DOHH2 (cell line): ENCODE measurements around the gene MYLIP.

Experiments
- H3F3A ChIP-seq: fragments of 200-600 bp; sonication (generic), shearing (Covaris generic); 2 replicates; pipeline ENCODE4 v1.6.0; 2016; ENCODE audit warnings: antibody characterized with exemption, mild to moderate bottlenecking; ENCODE audit not compliant: control insufficient read depth, insufficient read depth
- H3K27ac ChIP-seq: fragments of 200-600 bp; sonication (generic); 2 replicates; pipeline ENCODE4 v1.5.1; 2014; ENCODE audit warnings: low read depth, mild to moderate bottlenecking, low read length, moderate library complexity
- H3K27me3 ChIP-seq: fragments of 200-600 bp; sonication (generic); 2 replicates; pipeline ENCODE4 v1.6.1; 2014; ENCODE audit warnings: mild to moderate bottlenecking, low read length, mixed read lengths; ENCODE audit not compliant: control insufficient read depth
- H3K36me3 ChIP-seq: fragments of 200-600 bp; sonication (generic); 2 replicates; pipeline ENCODE4 v1.6.1; 2014; ENCODE audit warnings: mild to moderate bottlenecking, low read length, moderate library complexity, mixed read lengths; ENCODE audit not compliant: control insufficient read depth
- H3K4me1 ChIP-seq: fragments of 200-600 bp; sonication (generic); 2 replicates; pipeline ENCODE4 v1.6.1; 2014; ENCODE audit warnings: mild to moderate bottlenecking, low read length, mixed read lengths; ENCODE audit not compliant: control insufficient read depth
- H3K4me2 ChIP-seq: fragments of 200-600 bp; sonication (generic); 2 replicates; pipeline ENCODE4 v1.6.0; 2014; ENCODE audit warnings: mild to moderate bottlenecking, low read length, moderate library complexity
- H3K4me3 ChIP-seq: fragments of 200-600 bp; sonication (generic); 2 replicates; pipeline ENCODE4 v1.5.1; 2014; ENCODE audit warnings: mild to moderate bottlenecking, low read length, mixed read lengths
- H3K79me2 ChIP-seq: fragments of 200-600 bp; sonication (generic); 2 replicates; pipeline ENCODE4 v1.6.1; 2014; ENCODE audit warnings: mild to moderate bottlenecking, low read length, mixed read lengths; ENCODE audit not compliant: control insufficient read depth
- H3K9me2 ChIP-seq: fragments of 200-600 bp; sonication (generic); replicated peaks from 2 replicates; pipeline ENCODE4 v1.6.1; 2014; ENCODE audit warnings: mild to moderate bottlenecking, low read length, mixed read lengths; ENCODE audit not compliant: control insufficient read depth
- H3K9me3 ChIP-seq: fragments of 200-600 bp; sonication (generic); 2 replicates; pipeline ENCODE4 v1.6.1; 2014; ENCODE audit warnings: antibody characterized with exemption, low read length, mixed read lengths; ENCODE audit not compliant: control insufficient read depth, insufficient read depth
- H4K20me1 ChIP-seq: fragments of 200-600 bp; sonication (generic); 2 replicates; pipeline ENCODE4 v1.6.0; 2014; ENCODE audit warnings: low read depth, mild to moderate bottlenecking, antibody characterized with exemption, low read length, moderate library complexity; ENCODE audit not compliant: control insufficient read depth, insufficient read depth
- CTCF ChIP-seq: fragments of 200-600 bp; sonication (generic); IDR thresholded peaks from one replicate; pipeline ENCODE4 v1.5.1; 2014; ENCODE audit warnings: antibody characterized with exemption, mild to moderate bottlenecking, low read depth, low read length; ENCODE audit not compliant: poor library complexity, severe bottlenecking
- EZH2phosphoT487 ChIP-seq: fragments of 200-600 bp; sonication (generic); IDR thresholded peaks from 2 replicates; pipeline ENCODE4 v1.6.1; 2017; ENCODE audit warnings: borderline replicate concordance, mild to moderate bottlenecking, antibody characterized with exemption, low read length, moderate library complexity, mixed read lengths

The MYLIP gene

DNA sequence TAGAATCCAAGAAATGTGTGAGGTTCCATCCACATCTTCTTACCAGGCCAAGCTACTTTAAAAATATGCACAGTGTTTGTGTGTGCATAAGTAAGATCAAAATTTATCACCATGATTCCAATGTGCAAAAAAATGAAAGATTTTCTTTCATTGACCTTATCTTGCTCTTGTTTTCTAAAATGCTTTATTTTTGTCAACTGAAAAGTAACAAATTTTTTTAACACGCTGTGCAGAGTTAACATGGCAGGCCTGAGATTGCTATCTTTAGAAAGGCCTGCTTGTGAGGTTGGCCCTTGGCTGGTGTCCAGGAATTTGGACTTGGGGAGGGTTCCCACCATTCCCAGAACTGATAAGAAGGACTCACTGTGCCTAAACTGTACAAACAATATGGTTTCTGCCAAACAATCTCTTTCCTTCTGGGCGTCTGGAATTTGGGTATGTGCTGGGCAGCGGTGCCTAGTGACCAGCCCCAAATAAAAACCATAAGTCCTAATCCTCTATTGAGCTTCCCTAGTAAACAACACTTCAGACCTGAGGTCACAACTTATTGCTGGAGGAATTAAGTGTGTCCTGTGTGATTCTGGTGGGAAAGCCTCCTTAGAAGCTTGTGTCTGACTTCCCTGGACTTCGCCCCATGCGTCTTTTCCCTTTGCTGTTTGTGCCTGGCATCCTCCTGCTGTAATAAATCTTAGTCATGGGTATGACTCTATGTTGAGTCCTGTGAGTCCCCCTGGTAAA is 19.8 kb upstream of the MYLIP start:
- H3F3A ChIP-seq, result no peaks in the 10 kb centered on the region

DNA sequence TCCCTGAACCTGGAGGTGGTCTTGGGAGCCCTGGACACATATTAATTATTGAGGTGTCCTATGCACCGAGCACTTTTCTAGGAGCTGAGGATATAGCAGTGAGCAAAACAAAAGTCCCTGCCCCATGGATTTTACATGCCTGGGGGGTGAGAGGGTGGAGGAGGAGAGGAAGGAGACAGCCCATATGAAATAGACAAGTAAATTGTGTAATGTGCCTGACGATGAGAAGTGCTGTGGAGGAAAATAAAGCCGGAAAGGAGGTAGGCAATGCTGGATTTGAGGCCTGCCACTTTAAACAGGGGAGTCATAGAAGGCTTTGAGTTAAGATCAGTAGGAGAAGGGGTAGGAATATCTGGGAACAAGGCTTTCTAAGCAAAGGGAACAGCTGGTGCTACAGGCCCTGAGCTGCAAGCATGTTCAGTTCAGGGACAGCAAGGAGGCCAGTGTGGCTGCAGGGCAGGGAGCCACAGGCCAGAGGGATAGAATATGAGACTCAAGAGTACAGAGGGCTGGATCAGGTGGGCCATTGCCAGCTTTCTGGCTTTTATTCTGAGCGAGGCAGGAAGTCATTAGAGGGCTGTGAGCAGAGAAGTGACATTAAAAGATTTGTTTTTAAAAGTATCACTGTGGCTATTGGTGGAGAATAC is 19.1 kb upstream of the MYLIP start:
- Histone ChIP-seq H3K9me2 (no peaks in the 10 kb centered on the region), H3K27ac (no peak overlapping the region), H4K20me1 (no peaks in the 10 kb centered on the region), H3K27me3 (0 out of 2 replicates have a peak, but pooled peaks cover 2% of the 10 kb centered on the region), H3K4me1 (no peaks in the 10 kb centered on the region), H3K4me2 (no peak overlapping the region), H3K36me3 (no peaks in the 10 kb centered on the region), H3K4me3 (no peak overlapping the region), H3K9me3 (no peaks in the 10 kb centered on the region), H3K79me2 (no peaks in the 10 kb centered on the region), H3F3A (no peaks in the 10 kb centered on the region)
- TF ChIP-seq CTCF, result no peak

More for the DNA sequence above, 19.8 kb upstream of the MYLIP start:
- Histone ChIP-seq H3K9me3 (no peaks in the 10 kb centered on the region), H3K27me3 (0 out of 2 replicates have a peak, but pooled peaks cover 2% of the 10 kb centered on the region), H3K4me2 (no peak overlapping the region), H3K4me1 (no peaks in the 10 kb centered on the region), H3K9me2 (no peaks in the 10 kb centered on the region), H3K79me2 (no peaks in the 10 kb centered on the region), H3K4me3 (no peak overlapping the region), H3K27ac (no peak overlapping the region), H4K20me1 (no peaks in the 10 kb centered on the region), H3K36me3 (no peaks in the 10 kb centered on the region)
- no peak for TF ChIP-seq CTCF
- TF ChIP-seq EZH2phosphoT487, result no peak

GRCh38 chr6:16118825-16119224 is 10.1 kb upstream of the MYLIP start:
- no peaks in the 10 kb centered on the region for H3F3A ChIP-seq
- H3K79me2 ChIP-seq, result no peaks in the 10 kb centered on the region
- peaks cover 21% of the 10 kb centered on the region for H3K27me3 ChIP-seq
- H4K20me1 ChIP-seq, result no peaks in the 10 kb centered on the region
- H3K4me3 ChIP-seq, result no peak overlapping the region
- H3K36me3 ChIP-seq, result no peaks in the 10 kb centered on the region
- TF ChIP-seq CTCF (no peak), EZH2phosphoT487 (no peak)
- H3K27ac ChIP-seq, result no peak overlapping the region
- H3K9me2 ChIP-seq, result no peaks in the 10 kb centered on the region
- H3K4me2 ChIP-seq, result no peak overlapping the region
- no peaks in the 10 kb centered on the region for H3K9me3 ChIP-seq
- H3K4me1 ChIP-seq, result no peaks in the 10 kb centered on the region
